Measurements from ENCODE around the gene MORC3.
"Not testable (repeated sequence)": the region's sequence is repeated elsewhere in the genome, so short reads cannot be mapped to it uniquely, and the experiment has no call there.

The MORC3 gene

GRCh38 chr21:36322083-36322424 lies 2.1 kb downstream of the MORC3 start:
- POLR2A ChIA-PET = interaction anchor here (0.7 to 0.8 kb wide), 2 partner anchors 16 to 186 kb away, joined by 3 read pairs; no protein-coding TSS in a partner anchor
- CTCF ChIA-PET = interaction anchor here (0.6 kb wide), 1 partner anchor 200 kb away, joined by 3 read pairs; no protein-coding TSS in a partner anchor
- no peak for TF ChIP-seq CTBP1 (IDR thresholded peaks at IDR 0.05; ENCODE audit: borderline replicate concordance)
- TF ChIP-seq PKNOX1 (IDR thresholded peaks at IDR 0.05) = peak; percentile 28; the same call in 1 of the 2 replicates
- DNase-seq (ENCODE audit: extremely low spot score) = no peak

- ChIA-PET POLR2A (interaction anchor here (0.8 kb wide), 1 partner anchor 187 kb away, joined by 3 read pairs; no protein-coding TSS in a partner anchor), CTCF (no interaction called here)
- DNase-seq (ENCODE audit: extremely low spot score) = no peak
- TF ChIP-seq HDGF (IDR thresholded peaks at IDR 0.05; ENCODE audit: borderline replicate concordance) = no peak
- TF ChIP-seq L3MBTL2 (conservative IDR thresholded peaks at IDR 0.05) = no peak
- no peak for TF ChIP-seq ARNT (IDR thresholded peaks at IDR 0.05)
- no peak for TF ChIP-seq NFRKB (IDR thresholded peaks at IDR 0.05)
- TF ChIP-seq FOXK2 (IDR thresholded peaks at IDR 0.05) = no peak
- TF ChIP-seq LEF1 (IDR thresholded peaks at IDR 0.05; ENCODE audit: borderline replicate concordance) = no peak
- no peak for TF ChIP-seq ZNF384 (IDR thresholded peaks at IDR 0.05)
- no peak for TF ChIP-seq SUZ12 (IDR thresholded peaks at IDR 0.05)
- TF ChIP-seq CTBP1 (IDR thresholded peaks at IDR 0.05; ENCODE audit: borderline replicate concordance) = no peak
- TF ChIP-seq SP1 (IDR thresholded peaks at IDR 0.05) = no peak
- TF ChIP-seq FOXA1 (IDR thresholded peaks at IDR 0.05) = no peak
- no peak for TF ChIP-seq BHLHE40 (IDR thresholded peaks at IDR 0.05; ENCODE audit: borderline replicate concordance)
- no peak for TF ChIP-seq TARDBP (IDR thresholded peaks at IDR 0.05)
- TF ChIP-seq PKNOX1 (IDR thresholded peaks at IDR 0.05) = no peak
- no peak for TF ChIP-seq FOXM1 (IDR thresholded peaks at IDR 0.05; ENCODE audit: borderline replicate concordance)
- no peak for TF ChIP-seq ELF4 (IDR thresholded peaks at IDR 0.05)
These were observed 3.0 kb downstream of the MORC3 start for GRCh38 chr21:36323032-36323431.

- ChIA-PET CTCF (no interaction called here), POLR2A (no interaction called here)
- TF ChIP-seq FOXM1 (IDR thresholded peaks at IDR 0.05; ENCODE audit: borderline replicate concordance) (no peak), TARDBP (IDR thresholded peaks at IDR 0.05) (no peak), SUZ12 (IDR thresholded peaks at IDR 0.05) (no peak), NFRKB (IDR thresholded peaks at IDR 0.05) (no peak), ARNT (IDR thresholded peaks at IDR 0.05) (no peak), PKNOX1 (IDR thresholded peaks at IDR 0.05) (no peak)
- DNase-seq (ENCODE audit: extremely low spot score) = no peak
These were observed 5.5 kb downstream of the MORC3 start for GRCh38 chr21:36325373-36326010.

GRCh38 chr21:36330904-36331303 lies 10.9 kb downstream of the MORC3 start:
- ChIA-PET POLR2A (no interaction called here), CTCF (interaction anchor here (1.1 to 1.5 kb wide), 2 partner anchors 10 to 121 kb away, joined by 3 to 4 read pairs; no protein-coding TSS in a partner anchor)
- DNase-seq (ENCODE audit: extremely low spot score) = peak; percentile 65
- TF ChIP-seq SP1 (IDR thresholded peaks at IDR 0.05) (no peak), SUZ12 (IDR thresholded peaks at IDR 0.05) (no peak), FOXA1 (IDR thresholded peaks at IDR 0.05) (no peak), LEF1 (IDR thresholded peaks at IDR 0.05; ENCODE audit: borderline replicate concordance) (no peak), L3MBTL2 (conservative IDR thresholded peaks at IDR 0.05) (no peak), BHLHE40 (IDR thresholded peaks at IDR 0.05; ENCODE audit: borderline replicate concordance) (no peak), PKNOX1 (IDR thresholded peaks at IDR 0.05) (no peak), FOXK2 (IDR thresholded peaks at IDR 0.05) (no peak), HDGF (IDR thresholded peaks at IDR 0.05; ENCODE audit: borderline replicate concordance) (no peak), TARDBP (IDR thresholded peaks at IDR 0.05) (no peak)

GRCh38 chr21:36337099-36337509 lies 17.1 kb downstream of the MORC3 start:
- ChIA-PET CTCF (interaction anchor here (0.6 kb wide), 1 partner anchor 918 kb away, joined by 3 read pairs; no protein-coding TSS in a partner anchor), POLR2A (interaction anchor here (0.9 kb wide), 1 partner anchor 17 kb away, joined by 3 read pairs; the partner anchor contains the start of gene MORC3)
- TF ChIP-seq HDGF (IDR thresholded peaks at IDR 0.05; ENCODE audit: borderline replicate concordance) = no peak
- no peak for TF ChIP-seq BHLHE40 (IDR thresholded peaks at IDR 0.05; ENCODE audit: borderline replicate concordance)
- TF ChIP-seq PKNOX1 (IDR thresholded peaks at IDR 0.05) = no peak
- TF ChIP-seq CTBP1 (IDR thresholded peaks at IDR 0.05; ENCODE audit: borderline replicate concordance) = no peak
- no peak for TF ChIP-seq ARNT (IDR thresholded peaks at IDR 0.05)
- DNase-seq (ENCODE audit: extremely low spot score) = no peak

GRCh38 chr21:36338975-36339374 lies 19.0 kb downstream of the MORC3 start:
- no peak for TF ChIP-seq CTBP1 (IDR thresholded peaks at IDR 0.05; ENCODE audit: borderline replicate concordance)
- no peak for TF ChIP-seq FOXK2 (IDR thresholded peaks at IDR 0.05)
- no peak for TF ChIP-seq NFRKB (IDR thresholded peaks at IDR 0.05)
- TF ChIP-seq FOXA1 (IDR thresholded peaks at IDR 0.05) = no peak
- TF ChIP-seq LEF1 (IDR thresholded peaks at IDR 0.05; ENCODE audit: borderline replicate concordance) = no peak
- no peak for TF ChIP-seq ZNF384 (IDR thresholded peaks at IDR 0.05)
- TF ChIP-seq SUZ12 (IDR thresholded peaks at IDR 0.05) = no peak
- no peak for TF ChIP-seq HDGF (IDR thresholded peaks at IDR 0.05; ENCODE audit: borderline replicate concordance)
- no peak for TF ChIP-seq BHLHE40 (IDR thresholded peaks at IDR 0.05; ENCODE audit: borderline replicate concordance)
- no peak for TF ChIP-seq ARNT (IDR thresholded peaks at IDR 0.05)
- TF ChIP-seq FOXM1 (IDR thresholded peaks at IDR 0.05; ENCODE audit: borderline replicate concordance) = no peak
- POLR2A ChIA-PET = no interaction called here
- CTCF ChIA-PET = no interaction called here
- no peak for DNase-seq (ENCODE audit: extremely low spot score)

GRCh38 chr21:36342581-36342980 lies 22.6 kb downstream of the MORC3 start:
- POLR2A ChIA-PET; CTCF ChIA-PET; DNase-seq (ENCODE audit: extremely low spot score): not testable (repeated sequence)
